ENCODE measurements around the gene TEX264.

Gene TEX264

DNA sequence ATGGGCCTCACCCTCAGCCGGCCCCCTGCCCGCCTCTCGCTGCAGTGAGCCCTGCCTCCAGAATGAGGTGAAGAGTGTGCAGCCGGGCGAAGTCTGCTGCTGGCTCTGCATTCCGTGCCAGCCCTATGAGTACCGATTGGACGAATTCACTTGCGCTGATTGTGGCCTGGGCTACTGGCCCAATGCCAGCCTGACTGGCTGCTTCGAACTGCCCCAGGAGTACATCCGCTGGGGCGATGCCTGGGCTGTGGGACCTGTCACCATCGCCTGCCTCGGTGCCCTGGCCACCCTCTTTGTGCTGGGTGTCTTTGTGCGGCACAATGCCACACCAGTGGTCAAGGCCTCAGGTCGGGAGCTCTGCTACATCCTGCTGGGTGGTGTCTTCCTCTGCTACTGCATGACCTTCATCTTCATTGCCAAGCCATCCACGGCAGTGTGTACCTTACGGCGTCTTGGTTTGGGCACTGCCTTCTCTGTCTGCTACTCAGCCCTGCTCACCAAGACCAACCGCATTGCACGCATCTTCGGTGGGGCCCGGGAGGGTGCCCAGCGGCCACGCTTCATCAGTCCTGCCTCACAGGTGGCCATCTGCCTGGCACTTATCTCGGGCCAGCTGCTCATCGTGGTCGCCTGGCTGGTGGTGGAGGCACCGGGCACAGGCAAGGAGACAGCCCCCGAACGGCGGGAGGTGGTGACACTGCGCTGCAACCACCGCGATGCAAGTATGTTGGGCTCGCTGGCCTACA, 44.4 kb downstream of the TEX264 start:
- Histone ChIP-seq H3K4me3 (ENCODE audit: low read length) (no peak overlapping the region), H3K9ac (ENCODE audit: low read length) (no peak overlapping the region), H3K4me1 (ENCODE audit: control insufficient read depth, insufficient read depth, low read length) (no peaks in the 10 kb centered on the region), H3K36me3 (ENCODE audit: control insufficient read depth, insufficient read depth, low read length) (no peaks in the 10 kb centered on the region), H3K27me3 (ENCODE audit: control insufficient read depth, insufficient read depth, low read length) (no peaks in the 10 kb centered on the region), H3K9me3 (ENCODE audit: control insufficient read depth, low read length) (no peaks in the 10 kb centered on the region)

DNA sequence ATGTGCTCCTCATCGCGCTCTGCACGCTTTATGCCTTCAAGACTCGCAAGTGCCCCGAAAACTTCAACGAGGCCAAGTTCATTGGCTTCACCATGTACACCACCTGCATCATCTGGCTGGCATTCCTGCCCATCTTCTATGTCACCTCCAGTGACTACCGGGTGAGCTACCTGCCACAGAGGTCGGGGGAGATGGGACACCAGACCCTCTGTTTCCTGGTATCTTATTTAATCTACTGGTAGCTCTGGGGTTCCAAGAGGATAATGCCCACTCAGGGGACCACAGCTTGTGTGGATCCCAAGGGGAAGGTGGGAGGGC, 44.9 kb downstream of the TEX264 start:
- H3K9me3 ChIP-seq (ENCODE audit: control insufficient read depth, low read length) = no peaks in the 10 kb centered on the region
- no peaks in the 10 kb centered on the region for H3K27me3 ChIP-seq (ENCODE audit: control insufficient read depth, insufficient read depth, low read length)
- no peaks in the 10 kb centered on the region for H3K36me3 ChIP-seq (ENCODE audit: control insufficient read depth, insufficient read depth, low read length)
- no peak overlapping the region for H3K9ac ChIP-seq (ENCODE audit: low read length)
- H3K4me3 ChIP-seq (ENCODE audit: low read length) = no peak overlapping the region
- H3K4me1 ChIP-seq (ENCODE audit: control insufficient read depth, insufficient read depth, low read length) = no peaks in the 10 kb centered on the region

DNA sequence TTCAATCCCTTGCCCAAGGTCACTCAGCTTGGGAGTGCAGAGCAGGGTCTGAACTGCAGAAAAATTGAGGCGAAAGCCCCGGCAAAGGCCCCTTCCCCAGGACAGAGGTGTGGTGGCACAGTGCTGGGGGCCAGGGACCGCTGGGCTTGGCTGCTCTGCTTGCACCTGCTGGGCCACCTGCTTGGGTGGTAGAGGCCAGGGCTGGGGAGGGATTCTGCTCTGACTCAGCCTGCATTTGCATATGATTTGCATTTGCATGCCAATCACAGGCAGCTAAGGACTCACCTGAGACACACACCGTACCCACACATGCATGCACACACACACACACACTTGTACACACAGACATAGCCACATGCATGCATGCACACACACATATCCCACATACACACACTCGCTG, 45.8 kb downstream of the TEX264 start:
- H3K36me3 ChIP-seq (ENCODE audit: control insufficient read depth, insufficient read depth, low read length) = no peaks in the 10 kb centered on the region

DNA sequence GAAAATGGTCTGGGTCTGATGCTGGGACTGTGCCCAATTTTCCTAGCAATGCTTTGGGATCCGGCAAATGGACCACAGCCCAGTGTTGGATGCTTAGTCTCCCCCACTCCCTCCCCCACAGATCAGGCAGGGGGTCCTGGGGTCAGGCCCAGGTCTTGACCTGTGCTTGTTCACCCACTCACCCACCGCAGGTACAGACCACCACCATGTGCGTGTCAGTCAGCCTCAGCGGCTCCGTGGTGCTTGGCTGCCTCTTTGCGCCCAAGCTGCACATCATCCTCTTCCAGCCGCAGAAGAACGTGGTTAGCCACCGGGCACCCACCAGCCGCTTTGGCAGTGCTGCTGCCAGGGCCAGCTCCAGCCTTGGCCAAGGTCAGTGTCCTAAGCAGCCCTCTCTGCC, 46.4 kb downstream of the TEX264 start:
- Histone ChIP-seq H3K4me3 (ENCODE audit: low read length) (no peak overlapping the region), H3K4me1 (ENCODE audit: control insufficient read depth, insufficient read depth, low read length) (no peaks in the 10 kb centered on the region), H3K9ac (ENCODE audit: low read length) (no peak overlapping the region), H3K36me3 (ENCODE audit: control insufficient read depth, insufficient read depth, low read length) (no peaks in the 10 kb centered on the region), H3K27me3 (ENCODE audit: control insufficient read depth, insufficient read depth, low read length) (no peaks in the 10 kb centered on the region), H3K9me3 (ENCODE audit: control insufficient read depth, low read length) (no peaks in the 10 kb centered on the region)

More for the DNA sequence above, 45.8 kb downstream of the TEX264 start:
- Histone ChIP-seq H3K9me3 (ENCODE audit: control insufficient read depth, low read length) (no peaks in the 10 kb centered on the region), H3K27me3 (ENCODE audit: control insufficient read depth, insufficient read depth, low read length) (no peaks in the 10 kb centered on the region), H3K9ac (ENCODE audit: low read length) (no peak overlapping the region), H3K4me1 (ENCODE audit: control insufficient read depth, insufficient read depth, low read length) (no peaks in the 10 kb centered on the region), H3K4me3 (ENCODE audit: low read length) (no peak overlapping the region)

- H3K4me3 ChIP-seq (ENCODE audit: low read length) = no peak overlapping the region
- no peaks in the 10 kb centered on the region for H3K9me3 ChIP-seq (ENCODE audit: control insufficient read depth, low read length)
- no peaks in the 10 kb centered on the region for H3K36me3 ChIP-seq (ENCODE audit: control insufficient read depth, insufficient read depth, low read length)
- no peak overlapping the region for H3K9ac ChIP-seq (ENCODE audit: low read length)
- no peaks in the 10 kb centered on the region for H3K4me1 ChIP-seq (ENCODE audit: control insufficient read depth, insufficient read depth, low read length)
- no peaks in the 10 kb centered on the region for H3K27me3 ChIP-seq (ENCODE audit: control insufficient read depth, insufficient read depth, low read length)
Observed at GRCh38 chr3:51717947-51718346, 46.9 kb downstream of the TEX264 start.

GRCh38 chr3:51718547-51719409, 47.7 kb downstream of the TEX264 start:
- no peak overlapping the region for H3K4me3 ChIP-seq (ENCODE audit: low read length)

GRCh38 chr3:51719410-51720025, 48.5 kb downstream of the TEX264 start:
- H3K4me3 ChIP-seq (ENCODE audit: low read length) = no peak overlapping the region
- H3K4me1 ChIP-seq (ENCODE audit: control insufficient read depth, insufficient read depth, low read length) = no peaks in the 10 kb centered on the region
- H3K36me3 ChIP-seq (ENCODE audit: control insufficient read depth, insufficient read depth, low read length) = no peaks in the 10 kb centered on the region
- no peak overlapping the region for H3K9ac ChIP-seq (ENCODE audit: low read length)
- no peaks in the 10 kb centered on the region for H3K9me3 ChIP-seq (ENCODE audit: control insufficient read depth, low read length)
- H3K27me3 ChIP-seq (ENCODE audit: control insufficient read depth, insufficient read depth, low read length) = no peaks in the 10 kb centered on the region

More at GRCh38 chr3:51718547-51719409, 47.7 kb downstream of the TEX264 start:
- H3K27me3 ChIP-seq (ENCODE audit: control insufficient read depth, insufficient read depth, low read length) = no peaks in the 10 kb centered on the region
- H3K4me1 ChIP-seq (ENCODE audit: control insufficient read depth, insufficient read depth, low read length) = no peaks in the 10 kb centered on the region
- no peak overlapping the region for H3K9ac ChIP-seq (ENCODE audit: low read length)
- H3K9me3 ChIP-seq (ENCODE audit: control insufficient read depth, low read length) = no peaks in the 10 kb centered on the region
- H3K36me3 ChIP-seq (ENCODE audit: control insufficient read depth, insufficient read depth, low read length) = no peaks in the 10 kb centered on the region

DNA sequence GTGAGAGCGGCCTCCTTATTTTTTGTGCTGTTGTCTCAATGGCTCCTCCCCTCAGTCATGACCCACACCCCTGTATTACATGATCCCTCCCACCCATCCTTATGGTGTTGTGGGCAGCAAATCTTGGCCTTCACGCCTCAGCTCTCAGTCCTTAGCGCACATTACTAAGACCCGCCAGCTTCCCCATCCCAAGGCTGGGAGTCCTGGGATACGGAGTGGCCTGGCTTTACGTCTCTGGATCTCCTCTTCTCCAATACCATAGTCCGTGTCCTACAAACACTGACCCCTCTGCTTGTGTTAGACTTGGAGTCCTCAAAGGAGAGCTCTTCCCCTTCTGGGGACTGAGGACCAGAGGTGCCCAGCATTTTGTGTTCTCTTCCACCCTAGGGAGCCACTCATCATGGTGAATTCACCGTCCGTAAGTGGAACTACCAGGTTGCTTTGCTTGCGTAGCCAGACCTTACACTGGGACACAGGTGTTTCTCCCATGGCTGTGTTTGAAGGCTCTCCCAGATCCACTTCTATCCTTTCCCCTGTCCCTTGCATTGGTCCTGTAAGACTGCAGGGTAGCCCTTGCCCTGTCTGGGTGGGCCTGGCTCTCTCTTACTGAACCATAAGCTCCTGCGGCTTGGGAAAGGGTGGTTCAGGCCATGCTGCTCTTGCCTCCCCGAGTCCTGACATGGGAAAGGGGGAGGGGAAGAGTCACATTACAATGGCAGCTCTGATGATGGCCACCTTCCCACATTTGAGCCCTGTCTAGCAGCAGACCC, 49.4 kb downstream of the TEX264 start:
- no peaks in the 10 kb centered on the region for H3K27me3 ChIP-seq (ENCODE audit: control insufficient read depth, insufficient read depth, low read length)
- H3K4me3 ChIP-seq (ENCODE audit: low read length) = no peak overlapping the region
- H3K36me3 ChIP-seq (ENCODE audit: control insufficient read depth, insufficient read depth, low read length) = no peaks in the 10 kb centered on the region
- no peak overlapping the region for H3K9ac ChIP-seq (ENCODE audit: low read length)
- H3K4me1 ChIP-seq (ENCODE audit: control insufficient read depth, insufficient read depth, low read length) = no peaks in the 10 kb centered on the region
- H3K9me3 ChIP-seq (ENCODE audit: control insufficient read depth, low read length) = no peaks in the 10 kb centered on the region

DNA sequence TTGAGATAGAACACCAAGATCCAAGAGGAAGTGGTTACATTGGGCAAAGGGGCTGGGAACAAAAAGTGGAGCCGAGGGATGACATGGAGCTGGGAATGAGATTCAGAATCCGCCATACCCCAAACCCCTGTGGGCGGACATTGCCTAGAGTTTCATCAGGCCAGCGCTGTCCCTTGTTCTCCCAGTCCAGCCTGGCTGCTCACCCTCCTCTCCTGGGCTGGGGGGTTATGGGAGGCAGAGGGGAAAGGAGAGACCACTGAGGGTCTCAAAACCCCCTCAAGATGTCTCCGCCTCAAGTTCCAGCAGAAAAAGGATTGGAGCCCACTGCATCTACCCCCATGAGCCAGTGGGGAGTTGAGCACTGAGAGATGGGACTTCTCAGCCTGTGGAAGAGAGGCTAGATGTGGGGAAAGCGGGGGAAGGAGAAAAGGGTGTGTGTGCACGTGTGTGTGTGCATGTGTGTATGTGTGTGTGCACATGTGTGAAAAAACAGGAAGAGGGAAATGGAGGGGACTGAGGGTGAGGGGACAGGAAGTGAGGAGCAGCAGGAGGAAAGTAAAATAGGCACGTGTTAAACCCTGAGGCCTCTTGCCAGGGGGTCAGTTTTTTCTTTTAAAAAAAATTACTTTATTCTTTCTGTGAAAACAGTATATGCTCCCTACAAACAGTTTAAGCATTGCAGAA, 50.2 kb downstream of the TEX264 start:
- Histone ChIP-seq H3K9me3 (ENCODE audit: control insufficient read depth, low read length) (no peaks in the 10 kb centered on the region), H3K36me3 (ENCODE audit: control insufficient read depth, insufficient read depth, low read length) (no peaks in the 10 kb centered on the region), H3K4me1 (ENCODE audit: control insufficient read depth, insufficient read depth, low read length) (no peaks in the 10 kb centered on the region), H3K4me3 (ENCODE audit: low read length) (no peak overlapping the region), H3K27me3 (ENCODE audit: control insufficient read depth, insufficient read depth, low read length) (no peaks in the 10 kb centered on the region), H3K9ac (ENCODE audit: low read length) (no peak overlapping the region)

GRCh38 chr3:51722362-51722761, 51.3 kb downstream of the TEX264 start:
- H3K9ac ChIP-seq (ENCODE audit: low read length) = no peak overlapping the region
- no peak overlapping the region for H3K4me3 ChIP-seq (ENCODE audit: low read length)
- no peaks in the 10 kb centered on the region for H3K4me1 ChIP-seq (ENCODE audit: control insufficient read depth, insufficient read depth, low read length)
- no peaks in the 10 kb centered on the region for H3K36me3 ChIP-seq (ENCODE audit: control insufficient read depth, insufficient read depth, low read length)
- no peaks in the 10 kb centered on the region for H3K27me3 ChIP-seq (ENCODE audit: control insufficient read depth, insufficient read depth, low read length)
- no peaks in the 10 kb centered on the region for H3K9me3 ChIP-seq (ENCODE audit: control insufficient read depth, low read length)

- Histone ChIP-seq H3K36me3 (ENCODE audit: control insufficient read depth, insufficient read depth, low read length) (no peaks in the 10 kb centered on the region), H3K4me1 (ENCODE audit: control insufficient read depth, insufficient read depth, low read length) (no peaks in the 10 kb centered on the region), H3K27me3 (ENCODE audit: control insufficient read depth, insufficient read depth, low read length) (no peaks in the 10 kb centered on the region), H3K9ac (ENCODE audit: low read length) (no peak overlapping the region), H3K4me3 (ENCODE audit: low read length) (no peak overlapping the region), H3K9me3 (ENCODE audit: control insufficient read depth, low read length) (no peaks in the 10 kb centered on the region)
Observed at GRCh38 chr3:51727500-51727899, 56.4 kb downstream of the TEX264 start.
